Natural killer cell (primary cell): ENCODE data around the gene ZNF232. TPM values are rescaled to one million over a fixed set of nuclear protein-coding genes. Genes with fewer than 3 reads are reported as not detected.
"Not testable (repeated sequence)": the region's sequence is repeated elsewhere in the genome, so short reads cannot be mapped to it uniquely, and the experiment has no call there.

Experiments
- ATAC-seq, 3 donors: fragments of 150-1000 bp in 2 of 3; fragments of 200-7000 bp in 1 of 3; cut with Tn5 transposase; 1 replicate in 1 of 3; 2 replicates in 2 of 3; pipeline ENCODE4 v1.10.0; 2021; ENCODE audit warnings: mild to moderate bottlenecking in 2 of 3, moderate library complexity in 2 of 3
- DNase-seq, 2 donors: peaks; one replicate each; pipeline versions ENCODE4 v3.0.0 to v3.0.0-alpha.2; 2013 to 2021; ENCODE audit warnings: mixed read lengths in 1 of 2
- H3K27ac ChIP-seq: one replicate; pipeline ENCODE4 v1.5.1; 2013; ENCODE audit warnings: mild to moderate bottlenecking, low read length
- H3K27me3 ChIP-seq: one replicate; pipeline ENCODE4 v1.6.1; 2013; ENCODE audit warnings: low read length; ENCODE audit not compliant: control insufficient read depth, insufficient read depth
- H3K36me3 ChIP-seq: one replicate; pipeline ENCODE4 v1.6.1; 2013; ENCODE audit warnings: low read length; ENCODE audit not compliant: control insufficient read depth, insufficient read depth
- H3K4me1 ChIP-seq: one replicate; pipeline ENCODE4 v1.6.1; 2013; ENCODE audit warnings: low read length; ENCODE audit not compliant: control insufficient read depth, insufficient read depth
- H3K4me3 ChIP-seq: one replicate; pipeline ENCODE4 v1.5.1; 2013; ENCODE audit warnings: low read length
- H3K9me3 ChIP-seq: one replicate; pipeline ENCODE4 v1.6.1; 2013; ENCODE audit warnings: low read length; ENCODE audit not compliant: control insufficient read depth, insufficient read depth
- H3K27ac Mint-ChIP-seq, 2 donors: one replicate each; pipeline ENCODE4 v1.8.0; 2022; ENCODE audit warnings: mild to moderate bottlenecking in 2 of 2, mixed read lengths in 2 of 2, moderate library complexity in 1 of 2
- H3K27me3 Mint-ChIP-seq, 2 donors: one replicate each; pipeline ENCODE4 v1.8.0; 2022; ENCODE audit warnings: low read depth in 2 of 2, mixed read lengths in 2 of 2
- H3K36me3 Mint-ChIP-seq: one replicate; pipeline ENCODE4 v1.8.0; 2022; ENCODE audit warnings: mixed read lengths
- H3K4me1 Mint-ChIP-seq, 2 donors: one replicate each; pipeline ENCODE4 v1.8.0; 2022; ENCODE audit warnings: mixed read lengths in 2 of 2
- H3K4me3 Mint-ChIP-seq: one replicate; pipeline ENCODE4 v1.8.0; 2022; ENCODE audit warnings: mild to moderate bottlenecking, moderate library complexity, mixed read lengths
- H3K9me3 Mint-ChIP-seq, 2 donors: one replicate each; pipeline ENCODE4 v1.8.0; 2022; ENCODE audit warnings: mixed read lengths in 2 of 2
- WGBS: methylation state at CpG from one replicate; pipeline ENCODE4 v1.1.7; 2013; ENCODE audit warnings: missing lambda C conversion rate; ENCODE audit not compliant: insufficient coverage; 5-methylcytosine and 5-hydroxymethylcytosine counted together
- intact Hi-C: fragments of 100-400 bp; cut with micrococcal nuclease; formaldehyde crosslinking; loops from one replicate; pipeline ENCODE4 v1.14.2; 2022
- total RNA-seq, 4 donors: library from RNA; stranded (reverse); fragments of 120-200 nt in 1 of 4; gene quantifications; one replicate each; pipeline versions ENCODE4 v1.2.3 to v1.2.4, GENCODE V29; 2013 to 2022
- TF ChIP-seq, protein P1 (sequence below): fragments of 200-600 bp; IDR thresholded peaks from one replicate; pipeline ENCODE4 v1.8.0; 2022; ENCODE audit warnings: antibody characterized with exemption

ZNF232 gene
- total RNA-seq, 3 donors from 2014 or later (not counting 1 experiment from before 2014, with no cell fraction given), result 2.8 to 6.5 (median 5.6) TPM

DNA sequence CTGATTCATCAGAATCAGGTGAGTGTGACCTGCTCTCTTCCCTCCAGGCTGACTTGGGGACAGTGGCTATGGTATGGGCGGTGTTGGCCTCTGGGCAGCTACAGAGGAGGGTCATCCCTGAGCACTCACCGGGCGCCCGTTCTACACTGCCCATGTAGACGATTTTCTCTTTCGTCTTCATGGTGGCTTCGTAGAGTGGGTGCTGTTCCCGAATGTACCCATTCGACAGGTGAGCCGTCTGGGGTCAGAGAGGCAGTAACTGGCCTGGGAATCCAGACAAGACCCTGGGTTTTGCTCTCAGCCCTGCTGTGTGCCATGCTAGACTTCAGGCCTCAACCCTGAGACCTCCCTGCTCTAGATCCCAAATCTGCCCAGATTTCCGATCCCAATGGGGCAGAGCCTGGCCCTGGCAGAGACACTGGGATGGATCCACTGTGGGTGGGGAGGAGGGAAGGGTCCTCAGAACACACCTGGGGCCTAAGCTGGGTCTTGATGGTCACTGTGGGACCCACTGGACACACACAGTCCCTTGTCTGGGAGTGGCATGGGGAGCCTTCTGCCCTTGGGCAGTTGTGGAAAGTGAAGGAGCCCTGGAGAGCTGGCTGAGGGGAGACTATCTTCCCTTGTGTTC is 17.3 kb upstream of the ZNF232 start:
- H3K4me3 ChIP-seq, result no peak overlapping the region
- no peaks in the 10 kb centered on the region for H3K36me3 ChIP-seq
- intact Hi-C loops, result no loop called here
- no peak for ATAC-seq
- no peaks in the 10 kb centered on the region for H3K27me3 ChIP-seq
- WGBS, result 91% methylated on average over 11 of the region's 11 CpGs
- H3K9me3 Mint-ChIP-seq, result no peaks in the 10 kb centered on the region
- peaks cover 7 to 13% of the 10 kb centered on the region in 2 donors for H3K27me3 Mint-ChIP-seq
- DNase-seq, result no peak
- H3K4me1 ChIP-seq, result no peaks in the 10 kb centered on the region
- H3K4me3 Mint-ChIP-seq, result no peak overlapping the region
- TF ChIP-seq, protein P1, sequence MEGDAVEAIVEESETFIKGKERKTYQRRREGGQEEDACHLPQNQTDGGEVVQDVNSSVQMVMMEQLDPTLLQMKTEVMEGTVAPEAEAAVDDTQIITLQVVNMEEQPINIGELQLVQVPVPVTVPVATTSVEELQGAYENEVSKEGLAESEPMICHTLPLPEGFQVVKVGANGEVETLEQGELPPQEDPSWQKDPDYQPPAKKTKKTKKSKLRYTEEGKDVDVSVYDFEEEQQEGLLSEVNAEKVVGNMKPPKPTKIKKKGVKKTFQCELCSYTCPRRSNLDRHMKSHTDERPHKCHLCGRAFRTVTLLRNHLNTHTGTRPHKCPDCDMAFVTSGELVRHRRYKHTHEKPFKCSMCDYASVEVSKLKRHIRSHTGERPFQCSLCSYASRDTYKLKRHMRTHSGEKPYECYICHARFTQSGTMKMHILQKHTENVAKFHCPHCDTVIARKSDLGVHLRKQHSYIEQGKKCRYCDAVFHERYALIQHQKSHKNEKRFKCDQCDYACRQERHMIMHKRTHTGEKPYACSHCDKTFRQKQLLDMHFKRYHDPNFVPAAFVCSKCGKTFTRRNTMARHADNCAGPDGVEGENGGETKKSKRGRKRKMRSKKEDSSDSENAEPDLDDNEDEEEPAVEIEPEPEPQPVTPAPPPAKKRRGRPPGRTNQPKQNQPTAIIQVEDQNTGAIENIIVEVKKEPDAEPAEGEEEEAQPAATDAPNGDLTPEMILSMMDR, result no peak
- no peaks in the 10 kb centered on the region for H3K9me3 ChIP-seq
- H3K27ac Mint-ChIP-seq, result no peak overlapping the region
- no peak overlapping the region for H3K27ac ChIP-seq
- no peaks in the 10 kb centered on the region for H3K4me1 Mint-ChIP-seq
- no peaks in the 10 kb centered on the region for H3K36me3 Mint-ChIP-seq

DNA sequence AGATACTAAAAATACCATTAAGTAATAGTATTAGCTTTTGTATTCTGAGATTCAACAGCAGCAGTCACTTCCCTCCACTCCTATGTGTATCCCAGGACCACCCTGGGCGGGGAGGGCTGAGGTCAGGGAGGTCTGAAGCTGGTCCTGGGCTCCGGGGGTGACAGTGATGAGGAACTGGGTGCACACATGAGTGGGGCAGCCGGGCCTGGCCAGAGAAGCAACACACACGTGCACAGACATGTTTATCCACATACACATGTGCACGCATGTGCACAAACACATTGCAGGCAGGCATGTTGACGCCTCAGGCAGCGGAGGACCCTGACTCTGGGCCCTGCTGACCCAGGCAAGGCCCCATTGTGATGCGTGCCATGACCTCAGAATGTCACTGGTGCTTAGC is 16.7 kb upstream of the ZNF232 start:
- WGBS, result 83% methylated on average over 8 of the region's 8 CpGs

DNA sequence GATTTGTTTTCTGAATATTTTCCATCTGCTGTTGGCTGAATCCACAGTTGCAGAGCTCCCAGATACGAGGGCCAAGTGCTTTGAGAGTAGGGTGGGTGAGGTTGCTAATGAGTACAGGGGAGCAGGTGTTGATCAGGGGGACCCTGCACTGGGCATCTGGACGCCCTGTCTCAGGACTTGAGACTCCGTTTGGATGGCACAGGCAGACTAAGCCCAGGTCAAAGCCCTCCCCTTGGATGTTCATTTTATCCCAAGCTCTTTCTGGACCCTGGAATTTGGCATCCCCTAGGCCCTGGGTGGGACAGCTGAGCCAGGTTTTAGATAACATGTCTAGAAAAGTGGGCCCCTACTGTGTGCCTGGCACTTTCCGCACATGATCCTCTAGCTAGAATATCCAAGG is 16.2 kb upstream of the ZNF232 start:
- Mint-ChIP-seq H3K4me3 (no peak overlapping the region), H3K27me3 (peaks cover 8 to 17% of the 10 kb centered on the region in 2 donors), H3K9me3 (no peaks in the 10 kb centered on the region), H3K36me3 (no peaks in the 10 kb centered on the region), H3K27ac (no peak overlapping the region), H3K4me1 (no peaks in the 10 kb centered on the region)
- Histone ChIP-seq H3K4me3 (no peak overlapping the region), H3K27ac (no peak overlapping the region), H3K36me3 (no peaks in the 10 kb centered on the region), H3K9me3 (no peaks in the 10 kb centered on the region), H3K4me1 (peaks cover under 1% of the 10 kb centered on the region), H3K27me3 (no peaks in the 10 kb centered on the region)
- ATAC-seq (no peak), DNase-seq (no peak)
- 80% methylated on average over 4 of the region's 4 CpGs for WGBS
- intact Hi-C loops, result no loop called here
- TF ChIP-seq, protein P1, result no peak

More for the DNA sequence above, 16.7 kb upstream of the ZNF232 start:
- H3K4me1 ChIP-seq, H3K27ac Mint-ChIP-seq, H3K9me3 Mint-ChIP-seq, H3K36me3 Mint-ChIP-seq, H3K4me1 Mint-ChIP-seq, H3K27ac ChIP-seq, ATAC-seq, DNase-seq, intact Hi-C loops, H3K4me3 Mint-ChIP-seq, H3K4me3 ChIP-seq, H3K27me3 ChIP-seq, H3K36me3 ChIP-seq, H3K9me3 ChIP-seq: not testable (repeated sequence)
- H3K27me3 Mint-ChIP-seq, result peaks cover 8 to 17% of the 10 kb centered on the region in 2 donors

DNA sequence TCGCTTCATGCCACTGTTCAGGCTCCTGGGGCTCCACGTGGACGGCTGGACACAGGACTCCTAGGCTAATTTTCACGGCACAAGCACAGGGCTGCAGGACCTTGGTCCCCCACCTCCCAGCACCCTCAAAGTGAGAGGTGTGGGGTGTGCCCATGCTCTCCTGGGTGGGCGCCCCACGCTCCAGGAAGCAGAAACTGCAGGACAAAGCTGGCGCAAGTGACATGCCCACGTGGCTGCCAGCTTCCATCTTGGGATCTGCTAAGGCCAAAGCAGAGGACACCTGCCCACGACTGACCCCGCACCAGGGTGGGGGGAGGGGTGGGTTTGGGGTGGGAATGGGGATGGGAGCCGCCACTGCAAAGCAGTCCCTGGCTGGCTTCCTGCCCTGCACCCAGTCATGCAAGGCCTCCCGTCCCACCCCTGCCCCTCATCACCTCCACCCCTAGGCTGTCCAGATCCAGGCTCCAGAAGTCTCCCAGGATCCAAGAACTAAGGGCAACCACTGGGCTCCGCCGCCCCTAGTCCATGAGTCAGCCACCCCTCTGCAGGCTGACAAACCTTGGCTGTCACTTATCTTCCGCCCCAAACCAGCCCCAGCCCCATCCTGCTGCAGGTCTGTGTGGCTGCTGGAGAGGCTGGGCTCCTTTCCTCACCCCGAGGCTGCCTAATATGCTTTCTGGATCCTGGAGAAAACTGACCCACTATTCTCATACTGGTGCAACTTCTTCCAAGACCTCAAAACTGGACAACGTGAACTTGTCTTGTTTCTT is 15.2 kb upstream of the ZNF232 start:
- Mint-ChIP-seq H3K27ac (no peak overlapping the region), H3K36me3 (no peaks in the 10 kb centered on the region), H3K27me3 (peaks cover 11 to 22% of the 10 kb centered on the region in 2 donors), H3K9me3 (no peaks in the 10 kb centered on the region), H3K4me3 (no peak overlapping the region), H3K4me1 (peaks cover 0 to 5% of the 10 kb centered on the region in 2 donors)
- no peaks in the 10 kb centered on the region for H3K36me3 ChIP-seq
- H3K9me3 ChIP-seq, result no peaks in the 10 kb centered on the region
- no peak for ATAC-seq
- intact Hi-C loops, result no loop called here
- H3K4me3 ChIP-seq, result no peak overlapping the region
- peaks cover 5% of the 10 kb centered on the region for H3K4me1 ChIP-seq
- no peak for DNase-seq
- H3K27ac ChIP-seq, result no peak overlapping the region
- H3K27me3 ChIP-seq, result peaks cover 7% of the 10 kb centered on the region
- TF ChIP-seq, protein P1, result no peak
- WGBS, result 86% methylated on average over 15 of the region's 17 CpGs

DNA sequence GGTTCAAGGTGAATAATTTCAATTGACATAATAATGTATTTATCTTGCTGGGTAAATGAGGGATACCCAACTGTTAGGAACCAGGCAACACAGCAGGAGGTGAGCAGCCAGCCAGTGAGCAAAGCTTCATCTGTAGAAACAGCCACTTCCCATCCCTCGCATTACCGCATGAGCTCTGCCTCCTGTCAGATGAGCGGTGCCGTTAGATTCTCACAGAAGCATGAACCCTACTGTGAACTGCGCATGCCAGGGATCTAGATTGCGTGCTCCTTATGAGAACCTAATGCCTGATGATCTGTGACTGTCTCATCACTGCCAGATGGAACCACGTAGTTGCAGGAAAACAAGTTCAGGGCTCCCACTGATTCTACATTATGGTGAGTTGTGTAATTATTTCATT is 13.2 kb upstream of the ZNF232 start:
- H3K4me1 ChIP-seq, H3K36me3 ChIP-seq, H3K9me3 ChIP-seq, H3K36me3 Mint-ChIP-seq, H3K9me3 Mint-ChIP-seq, DNase-seq, intact Hi-C loops, H3K4me3 ChIP-seq, H3K27me3 ChIP-seq, H3K27ac ChIP-seq, H3K27ac Mint-ChIP-seq, H3K4me3 Mint-ChIP-seq, ATAC-seq, H3K4me1 Mint-ChIP-seq: not testable (repeated sequence)
- H3K27me3 Mint-ChIP-seq, result peaks cover 18 to 33% of the 10 kb centered on the region in 2 donors
- 90% methylated on average over 6 of the region's 7 CpGs for WGBS
